ENCODE measurements around the gene ASAP3.

GRCh38 chr1:23431431-23431830, 52.5 kb downstream of the ASAP3 start:
- TF ChIP-seq POLR2A (IDR thresholded peaks at IDR 0.05): no peak
- TF ChIP-seq, protein P1, sequence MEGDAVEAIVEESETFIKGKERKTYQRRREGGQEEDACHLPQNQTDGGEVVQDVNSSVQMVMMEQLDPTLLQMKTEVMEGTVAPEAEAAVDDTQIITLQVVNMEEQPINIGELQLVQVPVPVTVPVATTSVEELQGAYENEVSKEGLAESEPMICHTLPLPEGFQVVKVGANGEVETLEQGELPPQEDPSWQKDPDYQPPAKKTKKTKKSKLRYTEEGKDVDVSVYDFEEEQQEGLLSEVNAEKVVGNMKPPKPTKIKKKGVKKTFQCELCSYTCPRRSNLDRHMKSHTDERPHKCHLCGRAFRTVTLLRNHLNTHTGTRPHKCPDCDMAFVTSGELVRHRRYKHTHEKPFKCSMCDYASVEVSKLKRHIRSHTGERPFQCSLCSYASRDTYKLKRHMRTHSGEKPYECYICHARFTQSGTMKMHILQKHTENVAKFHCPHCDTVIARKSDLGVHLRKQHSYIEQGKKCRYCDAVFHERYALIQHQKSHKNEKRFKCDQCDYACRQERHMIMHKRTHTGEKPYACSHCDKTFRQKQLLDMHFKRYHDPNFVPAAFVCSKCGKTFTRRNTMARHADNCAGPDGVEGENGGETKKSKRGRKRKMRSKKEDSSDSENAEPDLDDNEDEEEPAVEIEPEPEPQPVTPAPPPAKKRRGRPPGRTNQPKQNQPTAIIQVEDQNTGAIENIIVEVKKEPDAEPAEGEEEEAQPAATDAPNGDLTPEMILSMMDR (IDR thresholded peaks at IDR 0.05 in 8 of 11, conservative IDR thresholded peaks at IDR 0.05 in 3 of 11): no peak
- no peak for TF ChIP-seq POLR2AphosphoS5 (IDR thresholded peaks at IDR 0.05)
